Testis (tissue), 2 donors: Measurements from ENCODE around the gene GRM8.

ENCODE experiments used
- CTCF ChIP-seq, 3 experiments: fragments of 450-650 bp in 2 of 3; fragments of 200-600 bp in 1 of 3; sonication (generic) in 1 of 3; IDR thresholded peaks; one replicate each; pipeline ENCODE4 v1.5.1; 2016 to 2019; ENCODE audit warnings: antibody characterized with exemption in 3 of 3, mild to moderate bottlenecking in 2 of 3, moderate library complexity in 1 of 3
- POLR2A ChIP-seq: fragments of 450-650 bp; IDR thresholded peaks from one replicate; pipeline ENCODE4 v1.6.1; 2017; ENCODE audit warnings: antibody characterized with exemption, mild to moderate bottlenecking, moderate library complexity

DNA sequence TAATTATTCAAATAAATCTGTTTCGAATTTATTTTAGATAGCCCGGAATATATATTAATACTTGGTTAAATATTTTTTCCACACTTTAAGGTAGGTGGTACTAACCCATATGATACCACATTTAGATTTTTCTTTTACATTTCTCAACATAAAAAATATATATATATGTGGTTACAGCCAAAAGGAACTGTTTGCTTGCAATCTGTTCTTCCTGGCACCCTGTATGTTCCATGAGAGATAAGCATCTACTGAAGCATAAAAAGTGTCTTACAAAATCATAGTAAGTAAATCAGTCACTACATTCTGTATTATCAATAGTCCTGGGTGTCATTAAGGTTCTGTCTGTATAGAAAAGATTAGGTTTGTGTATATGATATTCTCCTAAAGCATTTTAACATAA, 726.8 kb downstream of the GRM8 start:
- TF ChIP-seq CTCF (IDR thresholded peaks at IDR 0.05) (no peak), POLR2A (no peak)
